Measurements from ENCODE around the gene KRTAP4-5.
"Not testable (repeated sequence)": the region's sequence is repeated elsewhere in the genome, so short reads cannot be mapped to it uniquely, and the experiment has no call there.

Gene KRTAP4-5

GRCh38 chr17:41160648-41161047 is 11.0 kb upstream of the KRTAP4-5 start, which contains the start of gene KRTAP4-4:
Gene KRTAP4-4 (minus strand): TSS chr17:41160748. CDS start chr17:41160691, 57 bp downstream.
- no peaks in the 10 kb centered on the region for H3K36me3 Mint-ChIP-seq
- no peaks in the 10 kb centered on the region for H3K9me3 Mint-ChIP-seq (ENCODE audit: low read depth)
- H3K27ac Mint-ChIP-seq: no peak within 1 kb of the TSS
- H3K4me3 Mint-ChIP-seq: no peak within 1 kb of the TSS
- H3K27me3 Mint-ChIP-seq: peaks cover 4% of the 10 kb centered on the region
- H3K4me1 Mint-ChIP-seq (ENCODE audit: low read depth): no peaks in the 10 kb centered on the region

- not testable (repeated sequence) for H3K4me1 Mint-ChIP-seq (ENCODE audit: low read depth); H3K36me3 Mint-ChIP-seq; H3K4me3 Mint-ChIP-seq; H3K9me3 Mint-ChIP-seq (ENCODE audit: low read depth); H3K27ac Mint-ChIP-seq; H3K27me3 Mint-ChIP-seq
Observed at GRCh38 chr17:41160190-41160589, 10.6 kb upstream of the KRTAP4-5 start.

GRCh38 chr17:41153856-41154255 is 4.2 kb upstream of the KRTAP4-5 start:
- H3K4me1 Mint-ChIP-seq (ENCODE audit: low read depth): no peaks in the 10 kb centered on the region
- no peaks in the 10 kb centered on the region for H3K36me3 Mint-ChIP-seq
- no peak overlapping the region for H3K27ac Mint-ChIP-seq
- H3K9me3 Mint-ChIP-seq (ENCODE audit: low read depth): no peaks in the 10 kb centered on the region
- peaks cover 4% of the 10 kb centered on the region for H3K27me3 Mint-ChIP-seq
- no peak overlapping the region for H3K4me3 Mint-ChIP-seq

- Mint-ChIP-seq H3K4me1 (ENCODE audit: low read depth) (no peaks in the 10 kb centered on the region), H3K27me3 (no peaks in the 10 kb centered on the region), H3K36me3 (no peaks in the 10 kb centered on the region), H3K27ac (no peak overlapping the region), H3K4me3 (no peak overlapping the region), H3K9me3 (ENCODE audit: low read depth) (no peaks in the 10 kb centered on the region)
Observed at GRCh38 chr17:41151525-41151924, 1.9 kb upstream of the KRTAP4-5 start.

DNA sequence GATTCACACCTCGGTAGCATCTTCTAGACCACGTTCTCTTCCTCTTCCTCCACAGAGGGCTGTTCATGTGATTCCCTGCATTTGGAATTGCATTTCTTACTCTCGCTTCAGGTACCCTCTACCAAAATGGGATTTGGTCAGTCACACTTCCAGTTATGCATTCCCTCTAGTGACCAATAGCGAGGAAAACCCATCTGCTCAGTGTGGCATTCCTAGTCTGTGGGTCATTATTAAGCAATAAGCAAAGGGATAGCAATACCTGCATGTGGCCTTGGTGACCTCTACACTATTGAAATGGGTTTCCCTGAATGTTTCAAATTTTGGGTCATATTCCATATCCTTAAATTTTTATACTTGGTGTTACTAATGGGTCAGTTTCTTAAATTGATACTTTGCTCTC is 401 bp upstream of the KRTAP4-5 start:
- no peaks in the 10 kb centered on the region for H3K27me3 Mint-ChIP-seq
- no peak overlapping the region for H3K27ac Mint-ChIP-seq
- H3K36me3 Mint-ChIP-seq: no peaks in the 10 kb centered on the region
- H3K4me1 Mint-ChIP-seq (ENCODE audit: low read depth): no peaks in the 10 kb centered on the region
- H3K9me3 Mint-ChIP-seq (ENCODE audit: low read depth): no peaks in the 10 kb centered on the region
- no peak overlapping the region for H3K4me3 Mint-ChIP-seq

- not testable (repeated sequence) for H3K27ac Mint-ChIP-seq; H3K4me1 Mint-ChIP-seq (ENCODE audit: low read depth); H3K36me3 Mint-ChIP-seq
Observed at GRCh38 chr17:41148971-41149651, 514 bp downstream of the KRTAP4-5 start.

DNA sequence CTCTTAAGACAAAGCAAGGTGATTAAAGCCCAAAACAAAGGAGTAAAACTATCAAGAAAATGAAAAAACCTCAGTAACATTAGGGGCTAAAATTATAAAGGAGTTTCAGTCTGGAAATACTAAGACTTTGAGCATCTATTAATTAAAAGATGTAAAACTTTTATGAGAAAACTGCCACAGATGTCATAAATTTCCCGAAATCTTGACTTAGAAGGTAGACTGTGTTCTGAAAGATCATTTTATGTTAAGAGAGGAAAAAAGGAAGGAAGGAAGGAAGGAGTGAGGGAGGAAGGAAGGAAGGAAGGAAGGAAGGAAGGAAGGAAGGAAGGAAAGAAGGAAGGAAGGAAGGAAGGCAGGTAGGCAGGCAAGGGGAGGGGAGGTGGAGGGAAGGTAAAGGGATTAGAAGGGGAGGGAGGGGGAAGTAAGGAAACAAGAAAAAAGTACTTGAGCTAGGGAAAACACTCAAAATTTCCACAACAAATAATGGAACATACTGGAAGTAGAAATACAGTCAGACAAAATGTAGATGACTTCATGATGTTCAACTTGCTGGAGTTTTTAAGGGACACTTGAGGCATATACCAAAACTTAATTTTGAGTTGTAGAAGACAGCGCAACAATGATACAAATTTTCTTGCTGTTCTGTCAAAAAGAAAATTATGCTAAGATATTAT is 2.0 kb downstream of the KRTAP4-5 start:
- Mint-ChIP-seq H3K4me3 (no peak overlapping the region), H3K9me3 (ENCODE audit: low read depth) (peaks cover 10% of the 10 kb centered on the region), H3K27me3 (no peaks in the 10 kb centered on the region), H3K27ac (no peak overlapping the region), H3K4me1 (ENCODE audit: low read depth) (no peaks in the 10 kb centered on the region), H3K36me3 (peaks cover 7% of the 10 kb centered on the region)

More at GRCh38 chr17:41148971-41149651, 514 bp downstream of the KRTAP4-5 start:
- H3K9me3 Mint-ChIP-seq (ENCODE audit: low read depth); H3K27me3 Mint-ChIP-seq; H3K4me3 Mint-ChIP-seq: not testable (repeated sequence)

GRCh38 chr17:41145261-41145660 is 4.4 kb downstream of the KRTAP4-5 start:
- Mint-ChIP-seq H3K36me3 (peaks cover 16% of the 10 kb centered on the region), H3K9me3 (ENCODE audit: low read depth) (peaks cover 21% of the 10 kb centered on the region), H3K27ac (no peak overlapping the region), H3K4me1 (ENCODE audit: low read depth) (no peaks in the 10 kb centered on the region), H3K27me3 (no peaks in the 10 kb centered on the region), H3K4me3 (no peak overlapping the region)

GRCh38 chr17:41144846-41145245 is 4.8 kb downstream of the KRTAP4-5 start:
- Mint-ChIP-seq H3K4me1 (ENCODE audit: low read depth) (no peaks in the 10 kb centered on the region), H3K9me3 (ENCODE audit: low read depth) (peaks cover 21% of the 10 kb centered on the region), H3K27me3 (no peaks in the 10 kb centered on the region), H3K4me3 (no peak overlapping the region), H3K27ac (no peak overlapping the region), H3K36me3 (peaks cover 16% of the 10 kb centered on the region)

- Mint-ChIP-seq H3K36me3 (peaks cover 18% of the 10 kb centered on the region), H3K27me3 (no peaks in the 10 kb centered on the region), H3K27ac (no peak overlapping the region), H3K9me3 (ENCODE audit: low read depth) (peaks cover 27% of the 10 kb centered on the region), H3K4me1 (ENCODE audit: low read depth) (no peaks in the 10 kb centered on the region), H3K4me3 (no peak overlapping the region)
Observed at GRCh38 chr17:41141361-41141760, 8.3 kb downstream of the KRTAP4-5 start.

- H3K36me3 Mint-ChIP-seq: peaks cover 18% of the 10 kb centered on the region
- H3K9me3 Mint-ChIP-seq (ENCODE audit: low read depth): peaks cover 28% of the 10 kb centered on the region
- H3K4me3 Mint-ChIP-seq: no peak within 1 kb of the TSS
- H3K27ac Mint-ChIP-seq: no peak within 1 kb of the TSS
- H3K27me3 Mint-ChIP-seq: no peaks in the 10 kb centered on the region
- H3K4me1 Mint-ChIP-seq (ENCODE audit: low read depth): no peaks in the 10 kb centered on the region
Observed at GRCh38 chr17:41140360-41141131, 9.1 kb downstream of the KRTAP4-5 start, which contains the start of gene KRTAP4-6. Gene KRTAP4-6 (minus strand): TSS chr17:41140544. CDS start chr17:41140487, 57 bp downstream.

DNA sequence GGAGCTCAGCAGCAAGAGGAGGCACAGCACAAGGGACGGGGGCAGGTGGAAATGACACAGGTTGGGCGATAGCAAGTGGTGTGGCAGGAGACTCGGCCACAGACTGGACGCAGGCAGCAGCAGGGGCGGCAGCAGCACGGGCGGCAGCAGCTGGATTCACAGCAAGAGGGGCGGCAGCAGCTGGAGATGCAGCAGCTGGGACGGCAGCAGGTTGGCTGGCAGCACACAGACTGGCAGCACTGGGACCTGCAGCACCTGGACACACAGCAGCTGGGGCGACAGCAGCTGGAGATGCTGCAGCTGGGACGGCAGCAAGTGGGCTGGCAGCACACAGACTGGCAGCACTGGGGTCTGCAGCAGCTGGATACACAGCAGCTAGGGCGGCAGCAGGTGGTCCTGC is 9.8 kb downstream of the KRTAP4-5 start:
- H3K4me3 Mint-ChIP-seq; H3K27ac Mint-ChIP-seq; H3K4me1 Mint-ChIP-seq (ENCODE audit: low read depth); H3K27me3 Mint-ChIP-seq: not testable (repeated sequence)
- H3K9me3 Mint-ChIP-seq (ENCODE audit: low read depth): peaks cover 28% of the 10 kb centered on the region
- H3K36me3 Mint-ChIP-seq: peaks cover 18% of the 10 kb centered on the region

- Mint-ChIP-seq H3K27me3 (no peaks in the 10 kb centered on the region), H3K9me3 (ENCODE audit: low read depth) (peaks cover 7% of the 10 kb centered on the region), H3K4me3 (peak overlapping the region; percentile 33), H3K36me3 (no peaks in the 10 kb centered on the region), H3K4me1 (ENCODE audit: low read depth) (peaks cover 34% of the 10 kb centered on the region), H3K27ac (peak overlapping the region; percentile 36)
Observed at GRCh38 chr17:41133880-41134735, 15.5 kb downstream of the KRTAP4-5 start.

- no peaks in the 10 kb centered on the region for H3K36me3 Mint-ChIP-seq
- peaks cover 3% of the 10 kb centered on the region for H3K9me3 Mint-ChIP-seq (ENCODE audit: low read depth)
- no peak overlapping the region for H3K27ac Mint-ChIP-seq
- no peaks in the 10 kb centered on the region for H3K27me3 Mint-ChIP-seq
- H3K4me1 Mint-ChIP-seq (ENCODE audit: low read depth): peaks cover 47% of the 10 kb centered on the region
- no peak overlapping the region for H3K4me3 Mint-ChIP-seq
Observed at GRCh38 chr17:41131979-41132378, 17.6 kb downstream of the KRTAP4-5 start.
